Epithelial cell of esophagus (primary cell): ENCODE measurements around the gene NCAPD3.
A peak's percentile ranks its signal among the peaks of the same experiment; 100 is the strongest.

ENCODE experiments used
- DNase-seq: peaks from one replicate; pipeline ENCODE4 v3.0.0; 2010; ENCODE audit warnings: low read depth
- H3K4me3 ChIP-seq: 2 replicates; pipeline ENCODE4 v1.5.1; 2011; ENCODE audit warnings: mild to moderate bottlenecking, low read length, control low read depth
- TF ChIP-seq, protein P1 (sequence below): IDR thresholded peaks from 2 replicates; pipeline ENCODE4 v1.5.1; 2011; ENCODE audit warnings: low read depth, mild to moderate bottlenecking, low read length, control low read depth, inconsistent platforms; ENCODE audit not compliant: insufficient read depth; ENCODE audit errors: missing control alignments

NCAPD3 gene

DNA sequence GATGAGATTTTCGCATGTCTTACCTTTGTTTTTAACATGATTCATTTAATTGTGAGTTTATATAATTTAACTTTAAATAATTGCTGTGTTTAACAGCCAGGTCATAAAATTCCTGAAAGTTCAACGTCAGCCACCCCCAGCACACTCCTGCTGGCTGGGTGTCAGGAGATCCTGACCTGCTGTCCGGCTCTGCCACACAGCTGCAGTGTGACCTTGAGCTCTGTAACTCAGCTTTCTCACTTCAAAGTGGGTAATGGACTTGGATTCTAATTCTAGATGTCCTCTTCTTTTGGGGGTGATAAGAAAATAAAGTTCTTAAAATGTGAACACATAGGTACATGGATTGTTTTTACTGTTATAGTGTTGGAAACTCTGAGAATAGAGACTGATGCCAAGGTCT lies 11.6 kb upstream of the NCAPD3 start:
- DNase-seq: no peak
- TF ChIP-seq, protein P1, sequence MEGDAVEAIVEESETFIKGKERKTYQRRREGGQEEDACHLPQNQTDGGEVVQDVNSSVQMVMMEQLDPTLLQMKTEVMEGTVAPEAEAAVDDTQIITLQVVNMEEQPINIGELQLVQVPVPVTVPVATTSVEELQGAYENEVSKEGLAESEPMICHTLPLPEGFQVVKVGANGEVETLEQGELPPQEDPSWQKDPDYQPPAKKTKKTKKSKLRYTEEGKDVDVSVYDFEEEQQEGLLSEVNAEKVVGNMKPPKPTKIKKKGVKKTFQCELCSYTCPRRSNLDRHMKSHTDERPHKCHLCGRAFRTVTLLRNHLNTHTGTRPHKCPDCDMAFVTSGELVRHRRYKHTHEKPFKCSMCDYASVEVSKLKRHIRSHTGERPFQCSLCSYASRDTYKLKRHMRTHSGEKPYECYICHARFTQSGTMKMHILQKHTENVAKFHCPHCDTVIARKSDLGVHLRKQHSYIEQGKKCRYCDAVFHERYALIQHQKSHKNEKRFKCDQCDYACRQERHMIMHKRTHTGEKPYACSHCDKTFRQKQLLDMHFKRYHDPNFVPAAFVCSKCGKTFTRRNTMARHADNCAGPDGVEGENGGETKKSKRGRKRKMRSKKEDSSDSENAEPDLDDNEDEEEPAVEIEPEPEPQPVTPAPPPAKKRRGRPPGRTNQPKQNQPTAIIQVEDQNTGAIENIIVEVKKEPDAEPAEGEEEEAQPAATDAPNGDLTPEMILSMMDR: no peak
- no peak overlapping the region for H3K4me3 ChIP-seq

DNA sequence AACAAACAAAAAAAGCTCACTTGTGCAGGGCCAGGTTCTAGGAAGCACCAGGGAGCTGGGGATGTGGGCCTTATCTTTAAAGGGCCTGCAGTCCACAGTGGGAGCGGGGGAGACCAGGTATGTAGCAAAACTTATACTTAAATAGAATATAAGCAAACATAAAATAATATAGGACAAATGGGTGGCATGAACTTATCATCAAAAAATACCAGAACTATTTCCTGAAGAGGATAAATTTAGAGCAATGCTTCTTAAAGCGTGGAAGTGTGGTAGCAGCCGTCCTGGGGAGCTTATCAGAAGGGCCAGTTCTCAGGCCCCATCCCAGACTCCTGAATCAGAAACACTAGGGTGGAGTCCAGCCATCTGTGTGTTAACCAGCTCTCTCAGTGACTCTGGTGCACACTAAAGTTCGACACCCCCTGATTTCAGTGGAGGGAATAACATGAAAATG lies 10.0 kb upstream of the NCAPD3 start:
- no peak for DNase-seq
- H3K4me3 ChIP-seq: no peak overlapping the region
- TF ChIP-seq, protein P1: no peak

DNA sequence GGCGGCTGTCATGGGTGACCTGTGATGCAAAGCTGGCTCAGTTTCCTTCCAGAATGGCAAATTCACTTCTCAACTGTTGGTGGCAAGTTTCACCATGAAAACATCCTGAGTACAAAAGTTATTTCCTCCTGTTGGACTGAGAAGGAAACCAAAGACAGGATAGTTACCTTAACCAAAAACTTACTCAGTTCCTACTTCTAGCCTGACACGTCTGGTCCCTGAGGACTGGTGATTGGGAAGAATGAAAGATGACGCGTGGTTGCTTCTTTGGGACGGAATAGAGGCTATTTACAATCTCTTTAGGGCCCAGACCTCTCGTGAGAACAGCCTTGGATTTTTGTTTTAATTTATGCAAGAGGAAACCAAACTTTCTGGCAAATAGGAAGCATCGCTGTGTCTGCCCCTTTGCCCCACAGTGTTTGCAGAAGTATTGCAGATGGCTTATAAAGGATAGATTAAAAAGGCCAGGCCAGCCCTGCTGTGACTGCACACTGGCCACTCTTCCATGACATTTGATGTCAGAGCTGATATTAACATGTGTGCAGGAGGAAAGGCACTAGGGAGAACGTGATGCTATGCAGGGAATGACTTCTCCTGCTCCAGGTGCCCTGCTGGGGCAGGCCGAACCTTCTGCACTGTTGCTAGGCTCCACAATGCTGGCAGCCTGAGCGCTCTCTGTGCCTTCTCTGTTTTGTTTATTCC lies 8.3 kb upstream of the NCAPD3 start:
- no peak for DNase-seq
- TF ChIP-seq, protein P1: no peak
- no peak overlapping the region for H3K4me3 ChIP-seq

DNA sequence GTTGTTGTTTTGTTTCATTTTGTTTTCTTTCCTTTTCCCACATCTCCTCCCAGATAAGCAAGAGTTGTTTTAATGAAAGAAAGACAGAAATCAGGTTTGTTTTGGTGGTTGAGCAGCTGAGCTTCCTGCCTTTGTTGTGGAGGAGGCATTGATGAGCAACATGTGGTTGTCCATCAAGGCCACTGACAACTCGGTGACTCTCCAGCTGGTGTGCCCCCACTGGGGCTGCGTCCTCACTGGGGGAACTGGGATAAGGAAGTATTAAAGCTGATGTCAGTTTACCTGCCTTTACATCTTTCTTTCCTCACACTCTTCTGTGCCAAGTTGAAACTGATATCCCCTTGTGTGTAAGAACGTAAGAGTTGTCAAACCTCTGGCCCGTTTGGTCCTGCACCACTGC lies 6.6 kb upstream of the NCAPD3 start:
- TF ChIP-seq, protein P1: no peak
- no peak for DNase-seq
- H3K4me3 ChIP-seq: no peak overlapping the region

DNA sequence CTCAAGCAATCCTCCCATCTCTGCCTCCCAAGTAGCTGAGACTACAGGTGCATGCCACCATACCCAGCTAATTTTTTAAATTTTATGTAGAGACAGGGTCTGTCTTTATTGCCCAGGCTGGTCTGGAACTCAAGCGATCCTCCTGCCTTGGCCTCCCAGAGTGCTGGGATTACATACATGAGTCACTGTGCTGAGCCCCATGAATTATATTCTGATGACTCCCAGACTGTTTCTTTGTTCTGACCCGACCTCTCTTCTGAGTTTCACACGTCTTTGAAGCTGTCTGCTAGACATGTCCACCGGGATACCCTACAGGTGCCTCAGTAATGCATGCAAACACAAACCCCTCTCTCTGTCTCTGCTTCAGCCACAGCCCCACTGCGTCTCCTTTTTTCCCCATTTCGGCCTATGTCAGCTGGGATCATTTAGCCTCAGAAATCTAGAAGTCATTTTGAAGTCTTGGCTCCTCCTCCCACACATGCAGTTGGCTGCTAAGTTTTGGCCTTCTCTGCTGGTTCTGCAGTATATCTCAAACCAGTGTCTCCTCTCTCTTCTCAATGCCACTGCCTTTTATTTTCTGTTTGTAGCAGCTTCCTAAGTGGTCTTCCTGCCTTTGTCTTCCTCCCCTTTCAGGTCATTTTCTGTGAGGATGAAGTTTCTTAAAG lies 5.5 kb upstream of the NCAPD3 start:
- peak; percentile 32 for DNase-seq
- TF ChIP-seq, protein P1: no peak
- H3K4me3 ChIP-seq: no peak overlapping the region

DNA sequence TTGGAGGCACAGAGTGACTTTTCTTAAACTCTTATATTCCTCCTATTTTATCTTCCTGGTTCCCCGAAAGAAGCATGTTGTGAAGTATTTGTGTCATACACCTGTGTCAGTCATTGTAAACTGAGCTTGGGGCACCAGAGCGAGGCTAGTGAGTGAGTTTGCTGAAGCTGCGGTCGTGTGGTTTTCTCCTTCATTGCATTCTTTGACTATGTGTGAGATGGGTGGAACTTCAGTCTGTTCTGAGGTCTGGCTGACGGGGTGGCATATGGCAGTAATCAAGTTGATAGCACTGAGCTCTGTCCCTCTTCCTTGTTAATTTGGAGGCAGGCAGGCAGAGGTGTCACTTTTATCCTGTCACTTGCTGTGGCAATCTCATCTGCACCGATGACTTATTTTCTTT lies 4.9 kb upstream of the NCAPD3 start:
- no peak for DNase-seq
- TF ChIP-seq, protein P1: no peak
- no peak overlapping the region for H3K4me3 ChIP-seq
